Measurements from ENCODE around the gene INO80E.
"Not testable (repeated sequence)": the region's sequence is repeated elsewhere in the genome, so short reads cannot be mapped to it uniquely, and the experiment has no call there.

Gene INO80E

DNA sequence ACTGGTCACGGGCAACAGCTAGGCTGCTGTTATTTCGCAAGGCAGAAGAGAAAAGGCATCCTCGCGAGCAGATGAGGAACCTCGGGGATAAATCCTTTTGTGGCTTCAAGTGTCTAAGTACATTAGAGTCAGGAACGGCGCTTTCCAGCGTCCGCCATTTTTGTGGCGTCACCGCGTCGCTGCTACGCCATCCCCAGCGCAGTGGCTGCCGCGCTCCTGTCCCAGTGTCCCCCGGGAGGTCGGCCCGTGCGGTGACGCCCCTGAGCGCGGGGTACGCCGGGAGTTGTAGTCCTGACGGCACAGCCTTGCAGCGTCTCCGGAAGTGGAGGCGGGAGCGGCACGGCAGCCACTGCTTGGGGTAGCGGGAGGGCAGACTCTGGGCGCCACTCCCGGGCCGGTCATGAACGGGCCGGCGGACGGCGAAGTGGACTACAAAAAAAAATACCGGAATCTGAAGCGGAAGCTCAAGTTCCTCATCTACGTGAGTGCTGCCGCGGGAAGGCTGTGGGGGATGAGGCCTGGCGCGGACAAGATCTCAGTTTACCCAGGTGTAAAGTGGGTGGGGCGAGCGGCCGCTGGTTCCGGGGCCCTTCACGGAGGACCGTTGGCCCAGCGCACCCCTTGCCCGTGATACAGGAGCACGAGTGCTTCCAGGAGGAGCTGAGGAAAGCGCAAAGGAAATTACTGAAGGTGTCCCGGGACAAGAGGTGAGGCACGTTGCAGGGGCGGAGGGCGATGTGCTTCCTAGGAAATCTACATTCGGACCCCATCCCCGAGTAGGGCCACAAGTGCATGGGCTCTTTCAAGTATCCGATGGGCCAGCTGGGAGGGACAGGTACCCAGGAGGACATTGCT, at the start of gene INO80E:
Gene INO80E (plus strand): TSS at position 331 of the 855 bp plus-strand sequence. CDS start 70 bp downstream, at position 401.
- peak; percentile 99 for DNase-seq (ENCODE audit: low read depth)

DNA sequence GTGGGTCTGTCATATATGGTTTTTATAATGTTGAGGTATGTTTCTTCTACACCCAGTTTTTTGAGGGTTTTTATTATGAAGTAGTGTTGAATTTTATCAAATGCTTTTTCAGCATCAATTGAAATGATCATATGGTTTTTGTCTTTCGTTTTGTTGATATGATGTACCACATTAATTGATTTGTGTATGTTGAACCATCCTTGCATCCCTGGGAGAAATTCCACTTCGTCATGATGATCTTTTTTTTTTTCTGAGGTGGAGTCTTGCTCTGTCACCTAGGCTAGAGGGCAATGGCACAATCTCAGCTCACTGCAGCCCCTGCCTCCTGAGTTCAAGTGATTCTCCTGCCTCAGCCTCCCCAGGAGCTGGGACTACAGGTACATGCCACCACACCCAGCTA, 48.1 kb upstream of the INO80E start:
- no peak for DNase-seq (ENCODE audit: low read depth)

- DNase-seq (ENCODE audit: low read depth), result no peak
Measured at GRCh38 chr16:29950806-29951461, 45.1 kb upstream of the INO80E start.

DNA sequence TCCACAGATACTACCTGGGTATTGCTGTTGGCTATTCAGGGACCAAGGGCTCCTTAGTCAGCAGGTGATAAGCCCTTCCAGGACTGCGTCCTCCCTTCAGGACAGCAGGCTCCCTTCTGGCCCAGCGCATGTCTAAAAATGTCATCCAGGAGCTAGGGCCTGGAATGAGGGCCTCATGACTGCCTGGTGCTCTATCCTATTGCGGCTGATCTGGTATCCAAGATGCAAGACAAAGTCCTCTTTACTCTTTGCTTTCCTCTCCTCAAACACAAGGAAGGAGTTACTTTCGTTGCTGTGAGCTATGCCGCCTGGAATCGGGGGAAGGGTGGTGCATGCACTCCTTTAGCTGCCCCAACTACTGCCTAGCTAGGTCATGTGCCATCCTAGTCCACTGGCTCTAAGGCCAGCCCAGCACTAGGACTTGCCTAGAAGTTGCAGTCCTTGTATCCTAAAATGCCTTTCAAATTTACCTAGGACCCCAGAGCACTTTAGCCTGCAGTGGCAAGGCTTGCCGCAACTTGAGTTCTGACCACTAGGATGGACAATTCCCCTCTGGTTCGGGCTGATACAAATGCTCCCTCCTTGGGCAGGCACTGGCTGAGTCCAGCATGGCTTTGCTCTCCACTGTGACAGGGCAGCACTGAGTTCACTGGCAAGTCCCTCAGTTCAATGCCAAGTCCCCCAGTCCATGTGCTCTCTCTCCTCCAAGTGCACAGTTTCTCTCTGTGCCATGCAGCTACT, 44.2 kb upstream of the INO80E start:
- no peak for DNase-seq (ENCODE audit: low read depth)

- DNase-seq (ENCODE audit: low read depth), result no peak
Measured at GRCh38 chr16:29958756-29959155, 37.3 kb upstream of the INO80E start.

GRCh38 chr16:29959293-29959692, 36.7 kb upstream of the INO80E start:
- DNase-seq (ENCODE audit: low read depth), result no peak

DNA sequence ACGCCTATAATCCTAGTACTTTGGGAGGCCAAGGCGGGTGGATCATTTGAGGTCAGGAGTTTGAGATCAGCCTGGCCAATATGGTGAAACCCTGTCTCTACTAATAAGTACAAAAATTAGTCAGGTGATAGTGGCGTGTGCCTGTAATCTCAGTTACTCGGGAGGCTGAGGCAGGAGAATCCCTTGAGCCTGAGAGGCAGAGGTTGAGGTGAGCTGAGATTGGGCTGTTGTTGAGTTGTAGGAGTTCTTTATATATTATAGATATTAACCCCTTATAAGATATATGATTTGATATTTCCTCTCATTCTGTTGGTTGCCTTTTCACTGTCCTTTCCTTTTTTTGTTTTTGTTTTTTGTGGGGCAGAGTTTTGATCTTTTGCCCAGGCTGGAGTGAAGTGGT, 36.2 kb upstream of the INO80E start:
- not testable (repeated sequence) for DNase-seq (ENCODE audit: low read depth)

GRCh38 chr16:29961127-29961478, 34.9 kb upstream of the INO80E start:
- DNase-seq (ENCODE audit: low read depth), result no peak

GRCh38 chr16:29961479-29962343, 34.3 kb upstream of the INO80E start, which contains the start of gene TMEM219:
TSS of gene TMEM219 (plus strand) at chr16:29962079. CDS start at chr16:29963144, 1,065 bp downstream.
- DNase-seq (ENCODE audit: low read depth), result peak; percentile 78

GRCh38 chr16:29962344-29962994, 33.6 kb upstream of the INO80E start:
- DNase-seq (ENCODE audit: low read depth), result no peak

- no peak for DNase-seq (ENCODE audit: low read depth)
Measured at GRCh38 chr16:29963021-29963743, 32.9 kb upstream of the INO80E start.

DNA sequence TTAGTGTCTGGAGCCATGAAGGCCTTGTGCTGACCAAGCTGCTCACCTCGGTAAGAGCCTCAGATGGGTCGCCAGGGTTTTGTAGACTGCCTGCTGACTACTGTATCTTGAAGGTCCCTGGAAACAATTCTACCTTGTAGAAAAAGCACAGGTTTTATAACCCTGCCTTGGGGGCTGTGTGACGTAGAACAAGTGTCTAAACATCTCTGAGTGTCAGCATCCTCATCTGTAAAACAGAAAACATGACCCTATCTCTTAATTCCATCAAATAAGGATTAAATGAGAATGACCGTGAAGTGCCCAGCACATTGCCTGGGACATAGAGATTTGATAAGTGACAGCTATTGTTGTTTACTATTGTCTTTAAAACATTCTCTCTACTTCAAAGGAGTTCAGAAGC, 27.8 kb upstream of the INO80E start:
- DNase-seq (ENCODE audit: low read depth), result no peak

DNA sequence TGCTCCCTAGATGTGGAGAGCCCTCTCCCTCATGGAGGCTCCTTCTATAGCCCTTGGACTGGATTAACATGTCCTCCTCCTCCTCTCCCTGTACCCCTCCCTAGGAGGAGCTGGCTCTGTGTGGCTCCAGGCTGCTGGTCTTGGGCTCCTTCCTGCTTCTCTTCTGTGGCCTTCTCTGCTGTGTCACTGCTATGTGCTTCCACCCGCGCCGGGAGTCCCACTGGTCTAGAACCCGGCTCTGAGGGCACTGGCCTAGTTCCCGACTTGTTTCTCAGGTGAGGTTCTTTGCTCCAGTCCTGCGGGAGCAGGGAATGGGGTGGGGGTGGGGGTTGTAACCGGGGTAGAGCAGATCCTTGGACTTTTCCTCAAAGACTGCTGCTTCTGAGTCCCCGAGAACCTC, 24.7 kb upstream of the INO80E start:
- no peak for DNase-seq (ENCODE audit: low read depth)

- DNase-seq (ENCODE audit: low read depth), result no peak
Measured at GRCh38 chr16:29972500-29972899, 23.5 kb upstream of the INO80E start.

GRCh38 chr16:29972992-29973383, 23.1 kb upstream of the INO80E start:
- no peak for DNase-seq (ENCODE audit: low read depth)

- DNase-seq (ENCODE audit: low read depth), result peak; percentile 89
Measured at GRCh38 chr16:29973384-29974246, 22.4 kb upstream of the INO80E start, which contains the start of gene TAOK2. TSS of gene TAOK2 (plus strand) at chr16:29973868. CDS start at chr16:29977773, 3,905 bp downstream.

- no peak for DNase-seq (ENCODE audit: low read depth)
Measured at GRCh38 chr16:29974291-29975133, 21.5 kb upstream of the INO80E start.

DNA sequence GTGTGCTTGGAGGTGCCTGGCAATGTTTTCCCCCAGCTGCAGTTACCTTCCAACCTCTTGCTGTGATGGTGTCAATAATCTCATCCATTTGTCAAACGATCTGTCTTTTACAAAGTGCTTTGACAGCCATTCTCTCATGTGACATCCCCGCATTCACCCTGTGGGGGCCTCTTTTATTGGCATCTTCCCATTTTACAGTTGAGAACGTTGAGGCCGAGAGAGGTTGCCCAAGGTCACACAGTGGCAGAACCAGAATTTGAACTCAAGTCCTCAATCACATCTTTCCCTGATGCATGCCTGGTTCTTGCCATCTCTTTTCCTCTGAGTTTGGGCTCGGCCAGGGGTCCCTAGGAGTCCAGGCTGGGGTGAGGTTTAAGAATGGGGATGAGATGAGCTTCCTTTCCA, 20.9 kb upstream of the INO80E start:
- no peak for DNase-seq (ENCODE audit: low read depth)
